ENCODE measurements around the gene NOX3. TPM values are rescaled to one million over a fixed set of nuclear protein-coding genes. Genes with fewer than 3 reads are reported as not detected.

The NOX3 gene
- total RNA-seq, 1 donor from 2014 or later: not detected

GRCh38 chr6:155439376-155439775 lies 16.3 kb downstream of the NOX3 start:
- H3K27me3 ChIP-seq (ENCODE audit: low read depth): no peaks in the 10 kb centered on the region
- peaks cover 13% of the 10 kb centered on the region for H3K4me1 ChIP-seq
- H3K9me3 ChIP-seq: no peaks in the 10 kb centered on the region
- DNase-seq (no peak), ATAC-seq (no peak)
- no peak overlapping the region for H3K4me3 ChIP-seq
- TF ChIP-seq CTCF (IDR thresholded peaks at IDR 0.05): no peak
- intact Hi-C loops (cut with DNase I): no loop called here
- H3K27ac ChIP-seq: no peak overlapping the region
- H3K36me3 ChIP-seq: no peaks in the 10 kb centered on the region

GRCh38 chr6:155436981-155437749 lies 18.5 kb downstream of the NOX3 start:
- DNase-seq: no peak
- peak; percentile 23 to 50 for ATAC-seq
- Histone ChIP-seq H3K36me3 (no peaks in the 10 kb centered on the region), H3K4me3 (no peak overlapping the region), H3K9me3 (no peaks in the 10 kb centered on the region), H3K27me3 (ENCODE audit: low read depth) (no peaks in the 10 kb centered on the region), H3K27ac (no peak overlapping the region), H3K4me1 (peaks cover 13% of the 10 kb centered on the region)
- TF ChIP-seq CTCF (IDR thresholded peaks at IDR 0.05): no peak
- intact Hi-C loops (cut with DNase I): no loop called here

- DNase-seq (no peak), ATAC-seq (no peak)
- H3K4me3 ChIP-seq: no peak overlapping the region
- H3K27me3 ChIP-seq (ENCODE audit: low read depth): no peaks in the 10 kb centered on the region
- intact Hi-C loops (cut with DNase I): no loop called here
- TF ChIP-seq CTCF (IDR thresholded peaks at IDR 0.05): no peak
- H3K4me1 ChIP-seq: peaks cover 13% of the 10 kb centered on the region
- no peaks in the 10 kb centered on the region for H3K9me3 ChIP-seq
- H3K36me3 ChIP-seq: no peaks in the 10 kb centered on the region
- no peak overlapping the region for H3K27ac ChIP-seq
Observed at GRCh38 chr6:155434829-155435423, 20.7 kb downstream of the NOX3 start.

- Histone ChIP-seq H3K4me1 (peaks cover 13% of the 10 kb centered on the region), H3K36me3 (no peaks in the 10 kb centered on the region), H3K27ac (no peak overlapping the region), H3K9me3 (no peaks in the 10 kb centered on the region), H3K4me3 (no peak overlapping the region), H3K27me3 (ENCODE audit: low read depth) (no peaks in the 10 kb centered on the region)
- DNase-seq: no peak
- no peak for TF ChIP-seq CTCF (IDR thresholded peaks at IDR 0.05)
- ATAC-seq: no peak
- intact Hi-C loops (cut with DNase I): no loop called here
Observed at GRCh38 chr6:155434096-155434495, 21.5 kb downstream of the NOX3 start.

- DNase-seq (no peak), ATAC-seq (no peak)
- Histone ChIP-seq H3K4me1 (peaks cover 6% of the 10 kb centered on the region), H3K36me3 (no peaks in the 10 kb centered on the region), H3K4me3 (no peak overlapping the region), H3K27ac (no peak overlapping the region), H3K9me3 (no peaks in the 10 kb centered on the region), H3K27me3 (ENCODE audit: low read depth) (no peaks in the 10 kb centered on the region)
- no peak for TF ChIP-seq CTCF (IDR thresholded peaks at IDR 0.05)
- intact Hi-C loops (cut with DNase I): no loop called here
Observed at GRCh38 chr6:155432293-155432692, 23.3 kb downstream of the NOX3 start.

Data from lower lobe of right lung (tissue), 2 donors.